ENCODE results near the gene TMEM125.

DNA sequence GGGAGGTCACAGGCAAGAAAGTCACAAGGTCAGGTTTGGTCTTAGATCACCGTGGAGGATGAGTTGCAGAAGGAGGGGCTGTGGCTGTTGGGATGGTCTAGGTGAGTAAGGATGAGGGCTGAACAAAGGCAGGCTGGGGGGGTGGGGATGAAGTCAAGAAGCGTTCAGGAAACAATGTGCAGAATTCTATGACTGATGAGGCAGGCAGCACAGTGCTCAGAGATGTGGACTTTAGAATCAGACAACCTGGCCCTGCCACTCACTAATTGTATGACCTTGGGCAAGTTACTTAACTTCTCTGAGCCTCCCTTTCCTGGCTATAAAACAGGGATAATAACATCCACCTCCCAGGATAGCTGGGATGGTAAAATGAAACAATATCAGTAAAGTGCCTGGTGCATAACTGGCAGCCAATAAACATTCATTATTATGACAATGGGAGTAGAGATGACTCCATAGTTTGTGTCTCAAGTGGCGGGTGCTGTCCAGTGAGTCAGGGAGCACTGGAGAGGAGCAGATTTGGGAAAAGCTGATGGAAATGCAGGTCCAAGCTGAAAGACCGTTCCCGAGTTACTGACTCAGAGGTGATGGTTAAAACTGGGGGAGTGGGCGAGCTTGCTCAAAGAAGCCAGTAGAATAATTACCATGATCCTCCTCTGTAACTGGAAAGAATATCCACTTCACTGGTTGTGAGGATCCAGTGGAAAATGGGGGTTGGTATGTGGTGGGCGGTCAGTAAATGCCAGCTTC, 33.1 kb downstream of the TMEM125 start:
- TF ChIP-seq, protein P1, sequence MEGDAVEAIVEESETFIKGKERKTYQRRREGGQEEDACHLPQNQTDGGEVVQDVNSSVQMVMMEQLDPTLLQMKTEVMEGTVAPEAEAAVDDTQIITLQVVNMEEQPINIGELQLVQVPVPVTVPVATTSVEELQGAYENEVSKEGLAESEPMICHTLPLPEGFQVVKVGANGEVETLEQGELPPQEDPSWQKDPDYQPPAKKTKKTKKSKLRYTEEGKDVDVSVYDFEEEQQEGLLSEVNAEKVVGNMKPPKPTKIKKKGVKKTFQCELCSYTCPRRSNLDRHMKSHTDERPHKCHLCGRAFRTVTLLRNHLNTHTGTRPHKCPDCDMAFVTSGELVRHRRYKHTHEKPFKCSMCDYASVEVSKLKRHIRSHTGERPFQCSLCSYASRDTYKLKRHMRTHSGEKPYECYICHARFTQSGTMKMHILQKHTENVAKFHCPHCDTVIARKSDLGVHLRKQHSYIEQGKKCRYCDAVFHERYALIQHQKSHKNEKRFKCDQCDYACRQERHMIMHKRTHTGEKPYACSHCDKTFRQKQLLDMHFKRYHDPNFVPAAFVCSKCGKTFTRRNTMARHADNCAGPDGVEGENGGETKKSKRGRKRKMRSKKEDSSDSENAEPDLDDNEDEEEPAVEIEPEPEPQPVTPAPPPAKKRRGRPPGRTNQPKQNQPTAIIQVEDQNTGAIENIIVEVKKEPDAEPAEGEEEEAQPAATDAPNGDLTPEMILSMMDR (conservative IDR thresholded peaks at IDR 0.05; ENCODE audit: low read length), result no peak
- TF ChIP-seq EZH2phosphoT487 (IDR thresholded peaks at IDR 0.05; ENCODE audit: borderline replicate concordance, low read depth, low read length), result no peak

Measured in OCI-LY7 (cell line).